GM13977 (cell line): ENCODE data around the gene AMFR.

Source experiments
- DNase-seq: peaks from one replicate; pipeline ENCODE4 v3.0.0; 2012; ENCODE audit warnings: low spot score
- in situ Hi-C: fragments of 300-500 bp; cut with MboI; formaldehyde crosslinking; loops from one replicate; pipeline ENCODE4 v1.12.0; 2022; ENCODE audit warnings: low sequenced_read_pairs, low pct_unique_long_range_greater_than_20kb, mixed read lengths, inconsistent platforms; ENCODE audit not compliant: unreplicated experiment
- TF ChIP-seq, protein P1 (sequence below): IDR thresholded peaks from 2 replicates; pipeline ENCODE4 v1.5.1; 2012; ENCODE audit warnings: mild to moderate bottlenecking, control low read depth; ENCODE audit not compliant: insufficient read depth; ENCODE audit errors: extremely low read depth, missing control alignments

Gene AMFR

DNA sequence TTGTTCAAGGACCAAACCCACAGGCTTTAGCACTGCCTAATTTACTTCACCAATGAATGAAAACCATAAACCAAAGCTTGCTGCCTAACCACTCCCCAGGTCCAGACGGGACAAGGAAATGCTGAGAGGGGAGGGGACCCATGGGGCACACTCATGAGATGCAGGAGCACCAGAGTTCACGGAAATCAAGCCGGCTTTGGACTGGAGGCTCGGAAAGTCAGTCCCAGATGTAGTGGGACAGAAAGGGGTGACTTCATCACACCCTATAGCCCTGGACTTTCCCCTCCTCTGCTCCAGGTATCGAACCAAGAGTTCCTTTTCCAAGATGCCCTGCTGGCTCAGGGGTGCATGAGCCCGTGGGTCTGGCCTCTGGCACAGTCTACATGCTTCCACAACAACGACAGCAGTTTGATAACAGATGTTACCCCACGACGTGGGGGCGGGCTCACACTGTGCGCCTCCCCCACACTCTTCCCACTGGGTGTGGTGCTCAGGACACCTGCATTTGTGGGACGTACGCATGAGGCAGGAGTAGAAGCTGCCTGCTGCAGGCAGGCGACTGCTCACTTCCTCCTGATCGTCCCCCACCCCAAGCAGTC is 63.2 kb downstream of the AMFR start:
- in situ Hi-C loops: no loop called here
- TF ChIP-seq, protein P1, sequence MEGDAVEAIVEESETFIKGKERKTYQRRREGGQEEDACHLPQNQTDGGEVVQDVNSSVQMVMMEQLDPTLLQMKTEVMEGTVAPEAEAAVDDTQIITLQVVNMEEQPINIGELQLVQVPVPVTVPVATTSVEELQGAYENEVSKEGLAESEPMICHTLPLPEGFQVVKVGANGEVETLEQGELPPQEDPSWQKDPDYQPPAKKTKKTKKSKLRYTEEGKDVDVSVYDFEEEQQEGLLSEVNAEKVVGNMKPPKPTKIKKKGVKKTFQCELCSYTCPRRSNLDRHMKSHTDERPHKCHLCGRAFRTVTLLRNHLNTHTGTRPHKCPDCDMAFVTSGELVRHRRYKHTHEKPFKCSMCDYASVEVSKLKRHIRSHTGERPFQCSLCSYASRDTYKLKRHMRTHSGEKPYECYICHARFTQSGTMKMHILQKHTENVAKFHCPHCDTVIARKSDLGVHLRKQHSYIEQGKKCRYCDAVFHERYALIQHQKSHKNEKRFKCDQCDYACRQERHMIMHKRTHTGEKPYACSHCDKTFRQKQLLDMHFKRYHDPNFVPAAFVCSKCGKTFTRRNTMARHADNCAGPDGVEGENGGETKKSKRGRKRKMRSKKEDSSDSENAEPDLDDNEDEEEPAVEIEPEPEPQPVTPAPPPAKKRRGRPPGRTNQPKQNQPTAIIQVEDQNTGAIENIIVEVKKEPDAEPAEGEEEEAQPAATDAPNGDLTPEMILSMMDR: no peak
- no peak for DNase-seq

DNA sequence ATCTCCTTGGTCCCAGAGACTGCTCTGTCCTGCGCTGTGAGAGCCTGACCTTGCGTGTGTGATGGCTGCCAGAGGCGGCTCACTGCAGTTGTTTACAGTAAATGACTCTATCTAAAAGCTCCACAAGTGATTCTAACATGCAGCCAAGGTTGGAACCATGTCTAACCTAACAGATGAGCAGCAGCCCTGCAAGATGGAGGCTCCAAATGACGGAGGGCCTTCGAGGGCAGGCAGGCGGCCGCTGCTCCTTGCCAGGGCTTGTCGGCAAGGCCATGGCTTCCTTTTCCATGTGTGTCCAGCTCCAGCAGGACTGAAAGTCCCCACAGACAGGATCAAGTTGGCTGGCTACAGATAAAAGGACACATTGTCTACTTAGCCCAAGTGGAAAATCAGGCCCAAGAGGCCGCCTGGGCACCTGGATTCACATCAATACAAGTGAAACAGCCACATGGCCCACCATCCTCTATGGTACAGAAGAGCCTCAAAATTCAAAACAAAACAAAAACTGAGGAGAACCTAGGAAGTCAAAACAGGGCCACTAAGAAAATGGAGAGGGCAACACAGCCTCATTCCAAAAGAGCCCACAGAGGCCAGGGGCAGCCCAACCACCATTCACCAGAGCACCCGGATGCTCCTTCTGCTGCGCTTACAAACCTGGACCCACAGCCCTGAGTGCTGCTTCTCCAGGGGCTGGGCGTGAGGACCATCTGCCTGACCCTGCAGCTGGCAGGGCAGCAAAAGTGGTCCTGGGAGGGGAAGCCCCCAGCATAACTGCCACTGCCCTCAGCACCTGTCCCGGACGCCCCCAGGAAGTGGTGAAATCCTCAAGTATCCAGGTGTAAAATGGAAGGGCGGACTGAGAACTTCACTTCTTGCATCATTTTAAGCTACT is 65.0 kb downstream of the AMFR start:
- in situ Hi-C loops: no loop called here
- DNase-seq: no peak
- TF ChIP-seq, protein P1: no peak

DNA sequence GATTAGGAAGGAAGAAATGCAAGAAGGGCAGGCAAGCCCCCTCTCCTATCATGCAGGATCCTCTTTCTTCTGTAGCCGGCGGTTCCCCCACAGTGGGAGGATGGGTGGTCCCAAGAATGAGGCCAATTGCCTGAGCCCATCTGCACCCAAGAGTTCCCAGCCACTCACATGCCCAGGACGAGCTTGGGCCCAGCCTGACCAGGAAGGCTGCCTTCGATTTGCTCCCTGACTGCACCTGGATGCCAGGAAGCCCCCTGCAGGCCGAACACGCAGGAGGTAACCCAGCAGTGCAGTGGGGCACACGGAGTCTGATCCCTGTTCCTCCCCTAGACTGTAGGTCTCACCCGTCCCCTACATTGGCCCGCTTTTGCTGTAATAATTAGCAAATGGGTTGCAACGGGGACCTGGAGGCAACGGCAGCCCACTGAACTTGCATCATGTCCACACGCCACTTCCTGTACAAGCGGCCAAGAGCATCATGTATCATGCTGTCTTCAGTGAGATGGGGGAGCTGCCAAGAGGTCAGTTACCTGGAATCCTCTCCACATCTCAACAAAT is 67.5 kb downstream of the AMFR start:
- in situ Hi-C loops: no loop called here
- TF ChIP-seq, protein P1: no peak
- peak; percentile 19 for DNase-seq

DNA sequence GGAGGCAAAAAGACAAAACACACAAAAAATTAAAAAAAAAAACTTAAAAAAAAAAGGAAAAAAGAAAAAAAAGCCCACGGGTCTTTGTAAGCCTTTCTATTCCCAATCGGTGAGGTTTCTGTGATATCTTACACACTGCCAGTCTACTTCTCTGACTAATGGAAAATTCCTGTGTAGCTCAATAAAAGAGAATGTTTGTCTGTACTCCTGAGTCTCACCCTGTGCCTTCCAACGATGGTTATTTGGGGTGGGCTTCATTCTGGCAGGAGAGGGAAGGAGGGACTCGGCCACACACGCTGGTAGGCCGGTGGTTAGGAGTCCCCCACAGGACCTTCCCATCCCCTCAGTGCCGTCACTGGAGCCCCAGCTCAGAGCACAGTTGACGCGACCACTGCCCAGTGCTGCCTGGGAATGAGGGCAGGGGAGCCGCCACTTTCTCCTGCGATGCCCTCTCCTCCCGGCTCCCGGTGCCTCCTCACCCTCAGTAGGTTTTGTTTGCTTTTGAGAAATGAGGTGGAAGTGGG is 68.0 kb downstream of the AMFR start:
- in situ Hi-C loops: no loop called here
- TF ChIP-seq, protein P1: no peak
- DNase-seq: no peak

DNA sequence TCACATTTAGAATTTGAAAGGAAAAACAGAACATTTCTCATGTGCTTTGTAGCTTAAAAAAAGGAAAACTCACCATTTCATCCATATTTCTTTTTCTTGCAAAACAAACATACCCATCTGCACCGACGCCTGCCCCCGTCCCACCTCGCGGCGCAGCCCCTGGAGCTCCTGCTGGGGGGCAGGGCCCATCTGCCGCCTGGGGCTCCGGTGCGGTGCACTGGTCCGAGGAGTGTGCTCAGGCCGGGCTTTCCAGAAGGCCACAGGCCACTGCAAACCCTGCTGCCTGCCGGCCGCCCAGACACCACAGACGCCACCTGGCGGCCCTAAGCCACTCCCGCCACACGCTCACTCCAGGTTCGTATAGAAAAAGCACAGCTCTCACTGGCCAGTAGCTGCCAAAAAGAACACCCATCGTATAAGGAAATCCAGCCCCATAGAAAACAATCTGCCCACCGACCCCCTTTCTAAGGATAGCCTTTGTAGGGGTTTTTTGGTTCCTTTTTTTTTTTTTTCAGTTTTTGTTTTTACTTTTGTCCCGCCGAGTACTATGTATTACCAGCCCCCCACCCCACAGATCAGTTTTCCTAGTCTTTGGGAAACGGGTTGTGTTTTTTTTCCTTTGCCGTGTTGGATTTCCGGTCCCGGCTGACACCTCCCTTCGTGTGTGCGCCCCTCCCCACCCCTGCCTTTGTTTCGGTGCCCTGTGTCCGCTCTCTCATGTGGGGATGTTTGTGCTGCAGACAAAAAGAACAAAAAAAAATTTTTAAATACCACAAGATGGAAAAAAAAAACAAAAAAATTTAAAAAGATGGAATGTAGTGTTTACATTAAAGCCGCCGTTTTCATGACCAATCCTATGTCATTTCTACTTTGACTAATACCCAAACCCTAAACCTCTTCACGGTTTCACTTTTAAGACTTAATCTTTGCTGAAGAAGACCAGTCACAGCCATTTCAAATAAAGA is 68.8 kb downstream of the AMFR start:
- in situ Hi-C loops: no loop called here
- TF ChIP-seq, protein P1: peak; percentile 95

More for the DNA sequence above, 68.8 kb downstream of the AMFR start:
- peak; percentile 95 for DNase-seq
